GM12878 (cell line): Measurements from ENCODE around the gene TSPAN5.

Source experiments
- CTCF ChIP-seq, 3 experiments: IDR thresholded peaks in 2 of 3; conservative IDR thresholded peaks in 1 of 3; 2 replicates each; pipeline ENCODE4 v1.5.1; 2011; ENCODE audit warnings: low read depth in 3 of 3, low read length in 3 of 3, mild to moderate bottlenecking in 3 of 3, control low read depth in 2 of 3, moderate library complexity in 2 of 3, inconsistent platforms in 1 of 3, mixed read lengths in 1 of 3; ENCODE audit not compliant: control insufficient read depth in 2 of 3, insufficient read depth in 1 of 3; ENCODE audit errors: extremely low read depth in 1 of 3
- ELK1 ChIP-seq: IDR thresholded peaks from 2 replicates; pipeline ENCODE4 v1.6.1; 2012; ENCODE audit warnings: low read depth, low read length, improper control_type of control experiment
- ETV6 ChIP-seq, 2 experiments: fragments of 450-650 bp in 1 of 2; IDR thresholded peaks in 1 of 2; conservative IDR thresholded peaks in 1 of 2; 2 replicates each; pipeline ENCODE4 v1.6.1; 2014; ENCODE audit warnings: antibody characterized with exemption in 1 of 2, borderline replicate concordance in 1 of 2, low read depth in 1 of 2, mild to moderate bottlenecking in 1 of 2, moderate library complexity in 1 of 2
- FOS ChIP-seq: IDR thresholded peaks from 3 replicates; pipeline ENCODE4 v1.6.1; 2011; ENCODE audit warnings: borderline replicate concordance; ENCODE audit not compliant: insufficient read length; ENCODE audit errors: extremely low read depth
- MYC ChIP-seq: IDR thresholded peaks from 2 replicates; pipeline ENCODE4 v1.6.1; 2011; ENCODE audit warnings: mild to moderate bottlenecking, low read length, moderate library complexity, inconsistent platforms; ENCODE audit not compliant: insufficient read depth, insufficient replicate concordance, insufficient read length, severe bottlenecking
- NRF1 ChIP-seq: conservative IDR thresholded peaks from 2 replicates; pipeline ENCODE4 v1.6.1; 2011; ENCODE audit warnings: mild to moderate bottlenecking, low read depth, low read length, improper control_type of control experiment
- PAX5 ChIP-seq: IDR thresholded peaks from 2 replicates; pipeline ENCODE4 v1.6.1; 2011; ENCODE audit warnings: low read depth, low read length, borderline replicate concordance
- POLR2A ChIP-seq: IDR thresholded peaks from 2 replicates; pipeline ENCODE4 v1.6.1; 2011; ENCODE audit warnings: low read depth, mild to moderate bottlenecking, low read length
- POLR2AphosphoS5 ChIP-seq: IDR thresholded peaks from 2 replicates; pipeline ENCODE4 v1.6.1; 2011; ENCODE audit warnings: mild to moderate bottlenecking, low read length, inconsistent platforms
- RFX5 ChIP-seq: IDR thresholded peaks from 2 replicates; pipeline ENCODE4 v1.6.1; 2011; ENCODE audit warnings: low read depth, low read length, improper control_type of control experiment
- SKIL ChIP-seq: fragments of 450-650 bp; IDR thresholded peaks from 2 replicates; pipeline ENCODE4 v1.6.1; 2017; ENCODE audit warnings: mild to moderate bottlenecking, low read depth, inconsistent platforms; ENCODE audit not compliant: poor library complexity, severe bottlenecking
- SREBF1 ChIP-seq: IDR thresholded peaks from 2 replicates; pipeline ENCODE4 v1.6.1; 2012; ENCODE audit warnings: mild to moderate bottlenecking, low read length
- ZNF592 ChIP-seq: fragments of 450-650 bp; IDR thresholded peaks from 2 replicates; pipeline ENCODE4 v1.6.1; 2017; ENCODE audit warnings: mild to moderate bottlenecking, moderate library complexity

GRCh38 chr4:98508248-98508647, 150.2 kb downstream of the TSPAN5 start:
- TF ChIP-seq POLR2AphosphoS5 (no peak), CTCF (IDR thresholded peaks at IDR 0.05 in 2 of 3, conservative IDR thresholded peaks at IDR 0.05 in 1 of 3; ENCODE audit: control insufficient read depth in 2 of 3, extremely low read depth in 1 of 3, insufficient read depth in 1 of 3, low read depth in 3 of 3, low read length in 3 of 3) (no peak), RFX5 (no peak), SREBF1 (no peak), ETV6 (conservative IDR thresholded peaks at IDR 0.05 in 1 of 2, IDR thresholded peaks at IDR 0.05 in 1 of 2; ENCODE audit: borderline replicate concordance in 1 of 2, low read depth in 1 of 2) (no peak), POLR2A (no peak), SKIL (no peak), PAX5 (no peak), ZNF592 (no peak), MYC (no peak), ELK1 (no peak), NRF1 (no peak), FOS (no peak)
